H9 (cell line): ENCODE measurements around the gene FEM1B. TPM values are rescaled to one million over a fixed set of nuclear protein-coding genes. Genes with fewer than 3 reads are reported as not detected.

Experiments
- DNase-seq: peaks from one replicate; pipeline ENCODE4 v3.0.0-alpha.2; 2017
- H2AFZ ChIP-seq: one replicate; pipeline ENCODE4 v1.6.1; 2013; ENCODE audit warnings: mild to moderate bottlenecking, low read length, control low read depth, moderate library complexity
- H2AK5ac ChIP-seq: 2 replicates; pipeline ENCODE4 v1.6.1; 2013; ENCODE audit warnings: low read length, control low read depth, mixed read lengths; ENCODE audit not compliant: insufficient read length
- H2BK120ac ChIP-seq: one replicate; pipeline ENCODE4 v1.6.1; 2013; ENCODE audit warnings: low read depth, mild to moderate bottlenecking, low read length, control low read depth, inconsistent platforms; ENCODE audit not compliant: poor library complexity, severe bottlenecking
- H2BK12ac ChIP-seq: 2 replicates; pipeline ENCODE4 v1.6.1; 2013; ENCODE audit warnings: low read length, control low read depth, mixed read lengths, low read depth; ENCODE audit not compliant: insufficient read length
- H2BK15ac ChIP-seq: 2 replicates; pipeline ENCODE4 v1.6.1; 2013; ENCODE audit warnings: low read depth, low read length, control low read depth
- H2BK20ac ChIP-seq: one replicate; pipeline ENCODE4 v1.6.1; 2013; ENCODE audit warnings: low read depth, mild to moderate bottlenecking, low read length, control low read depth, inconsistent platforms; ENCODE audit not compliant: poor library complexity, severe bottlenecking
- H2BK5ac ChIP-seq: 2 replicates; pipeline ENCODE4 v1.6.1; 2013; ENCODE audit warnings: low read length, control low read depth, mixed read lengths; ENCODE audit not compliant: insufficient read length
- H3K14ac ChIP-seq: 2 replicates; pipeline ENCODE4 v1.6.1; 2013; ENCODE audit warnings: low read length, control low read depth; ENCODE audit not compliant: insufficient read depth
- H3K18ac ChIP-seq: 2 replicates; pipeline ENCODE4 v1.6.1; 2013; ENCODE audit warnings: low read depth, mild to moderate bottlenecking, mixed read lengths, low read length, control low read depth; ENCODE audit not compliant: insufficient read length
- H3K23ac ChIP-seq: 2 replicates; pipeline ENCODE4 v1.6.1; 2013; ENCODE audit warnings: low read length, control low read depth, mixed read lengths, low read depth; ENCODE audit not compliant: insufficient read length
- H3K23me2 ChIP-seq: 2 replicates; pipeline ENCODE4 v1.6.1; 2013; ENCODE audit warnings: low read depth, mild to moderate bottlenecking, mixed read lengths, low read length, control low read depth; ENCODE audit not compliant: insufficient read length, poor library complexity, severe bottlenecking
- H3K27ac ChIP-seq: 2 replicates; pipeline ENCODE4 v1.5.1; 2013; ENCODE audit warnings: low read length, control low read depth, mixed read lengths, low read depth; ENCODE audit not compliant: insufficient read length
- H3K27me3 ChIP-seq: 2 replicates; pipeline ENCODE4 v1.6.1; 2013; ENCODE audit warnings: low read length, control low read depth, inconsistent platforms; ENCODE audit not compliant: insufficient read depth
- H3K4ac ChIP-seq: 2 replicates; pipeline ENCODE4 v1.6.1; 2013; ENCODE audit warnings: low read depth, mild to moderate bottlenecking, control low read depth, inconsistent platforms, low read length, moderate library complexity
- H3K4me1 ChIP-seq: 2 replicates; pipeline ENCODE4 v1.6.1; 2013; ENCODE audit warnings: low read length, control low read depth, inconsistent platforms; ENCODE audit not compliant: insufficient read depth
- H3K4me2 ChIP-seq: 2 replicates; pipeline ENCODE4 v1.6.1; 2013; ENCODE audit warnings: low read length, control low read depth, mixed read lengths; ENCODE audit not compliant: insufficient read length, insufficient read depth
- H3K56ac ChIP-seq: 2 replicates; pipeline ENCODE4 v1.6.1; 2013; ENCODE audit warnings: low read depth, mild to moderate bottlenecking, mixed read lengths, low read length, control low read depth; ENCODE audit not compliant: insufficient read length
- H3K79me1 ChIP-seq: 2 replicates; pipeline ENCODE4 v1.6.1; 2013; ENCODE audit warnings: low read depth, mild to moderate bottlenecking, moderate library complexity, low read length, control low read depth, inconsistent platforms; ENCODE audit not compliant: insufficient read depth, poor library complexity, severe bottlenecking
- H3K79me2 ChIP-seq: 2 replicates; pipeline ENCODE4 v1.6.1; 2013; ENCODE audit warnings: low read length, control low read depth, inconsistent platforms; ENCODE audit not compliant: insufficient read depth
- H3K9ac ChIP-seq: 2 replicates; pipeline ENCODE4 v1.6.1; 2013; ENCODE audit warnings: low read length, control low read depth, mixed read lengths; ENCODE audit not compliant: insufficient read length; ENCODE audit errors: extremely low read depth
- H3K9me3 ChIP-seq: one replicate; pipeline ENCODE4 v1.6.1; 2013; ENCODE audit warnings: low read depth, low read length, inconsistent platforms; ENCODE audit not compliant: control insufficient read depth
- H3T11ph ChIP-seq: one replicate; pipeline ENCODE4 v1.6.1; 2013; ENCODE audit warnings: mild to moderate bottlenecking, low read length, control low read depth, inconsistent platforms
- H4K20me1 ChIP-seq: one replicate; pipeline ENCODE4 v1.6.1; 2013; ENCODE audit not compliant: control insufficient read depth, insufficient read length, insufficient read depth
- H4K5ac ChIP-seq: 2 replicates; pipeline ENCODE4 v1.6.1; 2013; ENCODE audit warnings: low read depth, mild to moderate bottlenecking, mixed read lengths, low read length, control low read depth; ENCODE audit not compliant: insufficient read length
- H4K8ac ChIP-seq: replicated peaks from 2 replicates; pipeline ENCODE4 v1.6.1; 2013; ENCODE audit warnings: low read length, control low read depth, mixed read lengths, low read depth; ENCODE audit not compliant: insufficient read length
- H4K91ac ChIP-seq: 2 replicates; pipeline ENCODE4 v1.6.1; 2013; ENCODE audit warnings: low read depth, mild to moderate bottlenecking, moderate library complexity, mixed read lengths, low read length, control low read depth; ENCODE audit not compliant: insufficient read length
- H3K27ac Mint-ChIP-seq, 3 experiments: 2 replicates in 2 of 3; 3 replicates in 1 of 3; pipeline ENCODE4 v1.8.0; 2020 to 2021; ENCODE audit warnings: mixed read lengths in 3 of 3, mild to moderate bottlenecking in 1 of 3, moderate library complexity in 1 of 3
- H3K27me3 Mint-ChIP-seq: 2 replicates; pipeline ENCODE4 v1.8.0; 2021; ENCODE audit warnings: low read depth, mild to moderate bottlenecking, moderate library complexity, mixed read lengths
- H3K36me3 Mint-ChIP-seq, 3 experiments: 2 replicates in 2 of 3; 3 replicates in 1 of 3; pipeline ENCODE4 v1.8.0; 2020 to 2021; ENCODE audit warnings: low read depth in 3 of 3, mixed read lengths in 3 of 3; ENCODE audit not compliant: insufficient read depth in 1 of 3
- H3K4me1 Mint-ChIP-seq, 2 experiments: 2 replicates each; pipeline ENCODE4 v1.8.0; 2020; ENCODE audit warnings: mixed read lengths in 2 of 2
- H3K4me3 Mint-ChIP-seq, 2 experiments: 2 replicates in 1 of 2; 3 replicates in 1 of 2; pipeline ENCODE4 v1.8.0; 2020 to 2021; ENCODE audit warnings: mild to moderate bottlenecking in 2 of 2, mixed read lengths in 2 of 2, moderate library complexity in 1 of 2
- H3K9me3 Mint-ChIP-seq, 2 experiments: 2 replicates in 1 of 2; 3 replicates in 1 of 2; pipeline ENCODE4 v1.8.0; 2020; ENCODE audit warnings: mild to moderate bottlenecking in 2 of 2, mixed read lengths in 2 of 2, moderate library complexity in 1 of 2
- CTCF ChIP-seq: fragments of 200-600 bp; sonication (generic); conservative IDR thresholded peaks from 3 replicates; pipeline ENCODE4 v1.8.0; 2021; ENCODE audit warnings: antibody characterized with exemption, mild to moderate bottlenecking
- WGBS: extraction: QIAGEN DNeasy Blood & Tissue Kit; methylation state at CpG from one replicate; pipeline ENCODE4 v1.1.7; 2013; ENCODE audit warnings: missing lambda C conversion rate, low lambda C conversion rate, mixed read lengths; ENCODE audit not compliant: insufficient read length; ENCODE audit errors: extremely low coverage; 5-methylcytosine and 5-hydroxymethylcytosine counted together
- total RNA-seq: library from RNA; stranded (reverse); gene quantifications from 2 replicates; pipeline ENCODE4 v1.2.1, GENCODE V29; 2021

The FEM1B gene
- total RNA-seq, 1 experiment from 2014 or later = 77.9 TPM

GRCh38 chr15:68311859-68312557, 34.5 kb downstream of the FEM1B start:
- WGBS = no CpG with 5 or more reads among the region's 3 CpGs
- no peaks in the 10 kb centered on the region for H3K36me3 Mint-ChIP-seq

More at GRCh38 chr15:68311859-68312557, 34.5 kb downstream of the FEM1B start:
- TF ChIP-seq CTCF = no peak
- Histone ChIP-seq H4K5ac (no peak overlapping the region), H3K56ac (no peak overlapping the region), H2BK20ac (no peak overlapping the region), H3K9ac (no peak overlapping the region), H3K79me1 (no peaks in the 10 kb centered on the region), H3K4me2 (no peak overlapping the region), H4K8ac (no peak overlapping the region), H3K9me3 (no peaks in the 10 kb centered on the region), H3K4me1 (peaks cover 2% of the 10 kb centered on the region; the same call in 1 of the 2 replicates), H2AK5ac (no peak overlapping the region), H4K20me1 (no peaks in the 10 kb centered on the region), H3K27me3 (no peaks in the 10 kb centered on the region), H3T11ph (no peak overlapping the region), H2AFZ (no peak overlapping the region), H3K27ac (no peak overlapping the region), H2BK120ac (no peak overlapping the region), H2BK5ac (no peak overlapping the region), H3K79me2 (no peaks in the 10 kb centered on the region), H3K14ac (no peak overlapping the region), H4K91ac (no peak overlapping the region), H3K23ac (no peak overlapping the region), H3K23me2 (no peaks in the 10 kb centered on the region), H3K4ac (no peak overlapping the region), H2BK12ac (no peak overlapping the region), H2BK15ac (no peak overlapping the region), H3K18ac (no peak overlapping the region)
- no peaks in the 10 kb centered on the region for H3K9me3 Mint-ChIP-seq
- H3K27ac Mint-ChIP-seq = no peak overlapping the region
- no peak for DNase-seq
- H3K4me3 Mint-ChIP-seq = no peak overlapping the region
- H3K27me3 Mint-ChIP-seq = no peaks in the 10 kb centered on the region
- peaks cover 36 to 62% of the 10 kb centered on the region in 2 experiments for H3K4me1 Mint-ChIP-seq
